Neural crest cell (in vitro differentiated cells): ENCODE results near the gene SORBS1. TPM values are rescaled to one million over a fixed set of nuclear protein-coding genes. Genes with fewer than 3 reads are reported as not detected.

Experiments used
- DNase-seq: peaks from one replicate; pipeline ENCODE4 v3.0.0; 2021; ENCODE audit warnings: low read depth, mixed read lengths, low spot score
- H3K27ac Mint-ChIP-seq: one replicate; pipeline ENCODE4 v1.8.0; 2021; ENCODE audit warnings: mild to moderate bottlenecking, mixed read lengths; ENCODE audit not compliant: unreplicated experiment
- H3K27me3 Mint-ChIP-seq: 2 replicates; pipeline ENCODE4 v1.8.0; 2021; ENCODE audit warnings: low read depth, mild to moderate bottlenecking, mixed read lengths
- H3K36me3 Mint-ChIP-seq: 2 replicates; pipeline ENCODE4 v1.8.0; 2021; ENCODE audit warnings: low read depth, mild to moderate bottlenecking, mixed read lengths
- H3K4me1 Mint-ChIP-seq: 2 replicates; pipeline ENCODE4 v1.8.0; 2021; ENCODE audit warnings: mixed read lengths
- H3K4me3 Mint-ChIP-seq: one replicate; pipeline ENCODE4 v1.8.0; 2021; ENCODE audit warnings: mild to moderate bottlenecking, mixed read lengths
- H3K9me3 Mint-ChIP-seq: 2 replicates; pipeline ENCODE4 v1.8.0; 2021; ENCODE audit warnings: mixed read lengths
- CTCF ChIP-seq: fragments of 200-600 bp; sonication (generic); conservative IDR thresholded peaks from 2 replicates; pipeline ENCODE4 v1.5.0; 2021; ENCODE audit warnings: antibody characterized with exemption, mild to moderate bottlenecking
- total RNA-seq: library from RNA; stranded (reverse); gene quantifications from 2 replicates; pipeline ENCODE4 v1.2.1, GENCODE V29; 2021

The SORBS1 gene
- total RNA-seq, 1 donor from 2014 or later, result 15.3 TPM

DNA sequence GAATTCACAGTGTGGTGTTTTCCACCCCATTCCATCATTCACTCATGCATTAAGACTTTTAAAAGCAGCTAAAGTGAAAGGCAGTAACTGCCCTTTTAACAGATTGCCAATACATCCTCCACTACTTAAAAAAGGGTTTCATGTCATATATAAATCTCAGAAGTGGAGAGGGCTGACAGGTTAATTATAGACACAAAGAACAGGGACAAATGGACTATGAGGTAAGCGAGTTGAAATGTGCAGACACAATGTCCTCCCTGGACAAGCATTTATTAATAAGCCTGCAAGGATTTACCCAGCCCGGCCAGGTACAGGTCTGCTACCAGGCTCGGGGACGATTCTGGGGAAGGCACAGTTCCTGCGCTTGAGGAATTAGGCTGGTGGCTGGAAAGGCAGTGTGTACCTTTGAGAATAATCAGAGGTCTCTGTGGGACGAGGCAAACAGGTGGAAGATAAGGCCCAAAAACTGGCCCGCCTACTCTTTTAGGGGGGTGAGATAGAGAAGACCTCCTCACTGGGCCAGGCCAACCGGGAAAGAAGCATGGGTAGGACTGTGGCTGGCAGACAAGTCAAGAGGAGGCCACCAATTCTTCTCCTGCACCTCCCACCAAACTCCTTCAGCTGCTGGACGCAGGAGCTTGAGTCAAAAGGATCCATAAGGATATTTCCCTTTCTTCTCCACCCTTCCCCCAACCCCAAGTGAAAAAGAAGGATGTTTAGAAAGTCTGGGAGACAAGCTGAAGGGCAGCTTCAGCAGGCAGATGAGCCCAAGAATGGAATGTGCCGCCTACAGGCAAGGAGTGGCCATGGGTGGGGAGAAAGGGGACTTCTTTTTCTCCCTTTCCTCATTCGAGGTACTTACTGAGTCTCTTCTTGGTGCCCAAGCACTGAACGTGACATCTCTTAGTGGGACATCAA is 271.9 kb downstream of the SORBS1 start:
- Mint-ChIP-seq H3K36me3 (no peaks in the 10 kb centered on the region), H3K4me3 (peak overlapping the region; percentile 91), H3K9me3 (no peaks in the 10 kb centered on the region), H3K27me3 (peaks cover 51% of the 10 kb centered on the region), H3K27ac (no peak overlapping the region), H3K4me1 (peaks cover 10% of the 10 kb centered on the region)
- peak; percentile 21 for TF ChIP-seq CTCF
- no peak for DNase-seq

DNA sequence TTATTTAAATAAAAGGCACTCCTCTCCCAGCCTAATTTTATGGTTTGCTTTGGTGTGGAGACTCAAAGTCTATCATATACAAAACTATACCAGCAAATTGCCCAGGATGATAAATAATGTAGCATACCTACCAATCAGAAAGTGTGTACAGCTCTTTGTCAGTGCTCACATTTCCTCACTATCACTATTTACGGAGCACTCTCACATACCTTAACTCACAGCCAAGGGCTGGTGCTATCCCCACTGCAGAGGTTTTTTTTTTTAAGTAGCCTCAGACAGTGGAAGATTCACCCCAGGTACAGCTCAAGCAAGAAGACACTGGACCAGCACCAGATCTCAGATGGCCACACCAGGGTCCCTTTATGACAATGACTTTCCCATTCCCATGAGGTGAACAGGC is 272.9 kb downstream of the SORBS1 start:
- TF ChIP-seq CTCF, result no peak
- Mint-ChIP-seq H3K36me3 (no peaks in the 10 kb centered on the region), H3K4me3 (peak overlapping the region; percentile 63), H3K27ac (no peak overlapping the region), H3K9me3 (no peaks in the 10 kb centered on the region), H3K4me1 (peaks cover 10% of the 10 kb centered on the region), H3K27me3 (peaks cover 49% of the 10 kb centered on the region)
- DNase-seq, result no peak

- Mint-ChIP-seq H3K9me3 (no peaks in the 10 kb centered on the region), H3K27me3 (peaks cover 42% of the 10 kb centered on the region), H3K27ac (no peak overlapping the region)
Observed at GRCh38 chr10:95287281-95287680, 273.9 kb downstream of the SORBS1 start.

DNA sequence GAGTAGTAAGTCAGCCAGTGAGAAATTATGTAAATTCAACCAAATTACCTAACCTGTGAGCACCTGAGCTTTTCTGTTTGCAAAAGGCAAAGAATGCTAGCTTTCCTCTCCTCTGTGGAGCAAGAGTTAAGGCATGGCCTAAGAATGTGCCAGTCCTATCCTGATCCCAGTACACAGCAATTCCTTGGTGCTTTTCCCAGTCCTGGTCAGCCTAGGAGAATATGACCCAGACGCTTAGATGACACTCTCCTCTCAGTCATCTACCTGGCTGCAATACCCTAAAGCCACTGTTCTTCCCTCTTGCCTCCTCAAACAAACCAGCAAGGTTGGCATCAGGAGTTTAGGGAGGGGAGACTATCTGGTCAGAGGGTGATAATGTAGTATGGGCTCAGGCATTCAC is 274.5 kb downstream of the SORBS1 start:
- no peak for DNase-seq
- no peak overlapping the region for H3K4me3 Mint-ChIP-seq
- H3K27ac Mint-ChIP-seq, result no peak overlapping the region
- peaks cover 10% of the 10 kb centered on the region for H3K4me1 Mint-ChIP-seq
- H3K27me3 Mint-ChIP-seq, result peaks cover 39% of the 10 kb centered on the region
- H3K36me3 Mint-ChIP-seq, result no peaks in the 10 kb centered on the region
- no peaks in the 10 kb centered on the region for H3K9me3 Mint-ChIP-seq
- TF ChIP-seq CTCF, result no peak

More at GRCh38 chr10:95287281-95287680, 273.9 kb downstream of the SORBS1 start:
- no peak for DNase-seq
- H3K36me3 Mint-ChIP-seq, result no peaks in the 10 kb centered on the region
- TF ChIP-seq CTCF, result no peak
- H3K4me3 Mint-ChIP-seq, result no peak overlapping the region
- H3K4me1 Mint-ChIP-seq, result peaks cover 10% of the 10 kb centered on the region

GRCh38 chr10:95285556-95285955 is 275.6 kb downstream of the SORBS1 start:
- no peak for TF ChIP-seq CTCF
- H3K9me3 Mint-ChIP-seq, result no peaks in the 10 kb centered on the region
- H3K36me3 Mint-ChIP-seq, result no peaks in the 10 kb centered on the region
- H3K27ac Mint-ChIP-seq, result no peak overlapping the region
- peaks cover 30% of the 10 kb centered on the region for H3K27me3 Mint-ChIP-seq
- no peak overlapping the region for H3K4me3 Mint-ChIP-seq
- no peak for DNase-seq
- peaks cover 10% of the 10 kb centered on the region for H3K4me1 Mint-ChIP-seq
